ENCODE measurements around the gene SERPINH1.
"Not testable (repeated sequence)": the region's sequence is repeated elsewhere in the genome, so short reads cannot be mapped to it uniquely, and the experiment has no call there.

SERPINH1 gene

GRCh38 chr11:75574698-75575602, 12.9 kb downstream of the SERPINH1 start:
- no peak for DNase-seq (ENCODE audit: low spot score)

DNA sequence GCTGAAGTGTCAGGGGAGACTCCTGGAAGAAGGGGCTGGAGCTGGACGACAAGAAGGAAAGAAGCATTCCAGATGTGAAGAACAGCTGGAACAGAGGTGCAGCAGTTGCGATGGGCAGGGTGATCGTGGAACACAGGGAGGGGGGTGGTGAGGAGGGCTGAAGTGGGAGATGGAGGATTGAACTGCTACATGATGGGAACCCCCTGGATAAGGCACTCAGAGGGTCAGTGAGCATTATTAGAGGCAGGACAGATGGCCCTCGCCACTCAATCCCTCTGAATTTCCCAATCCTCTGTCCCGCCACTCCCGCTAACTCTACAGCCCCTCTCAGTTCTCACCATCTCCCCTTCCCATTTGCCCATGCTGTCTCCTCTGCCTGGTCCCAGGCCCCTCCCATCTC, 14.0 kb downstream of the SERPINH1 start:
- no peak for DNase-seq (ENCODE audit: low spot score)

GRCh38 chr11:75576499-75576918, 14.5 kb downstream of the SERPINH1 start:
- DNase-seq (ENCODE audit: low spot score): peak; percentile 96

GRCh38 chr11:75577207-75577606, 15.2 kb downstream of the SERPINH1 start:
- peak; percentile 65 for DNase-seq (ENCODE audit: low spot score)

DNA sequence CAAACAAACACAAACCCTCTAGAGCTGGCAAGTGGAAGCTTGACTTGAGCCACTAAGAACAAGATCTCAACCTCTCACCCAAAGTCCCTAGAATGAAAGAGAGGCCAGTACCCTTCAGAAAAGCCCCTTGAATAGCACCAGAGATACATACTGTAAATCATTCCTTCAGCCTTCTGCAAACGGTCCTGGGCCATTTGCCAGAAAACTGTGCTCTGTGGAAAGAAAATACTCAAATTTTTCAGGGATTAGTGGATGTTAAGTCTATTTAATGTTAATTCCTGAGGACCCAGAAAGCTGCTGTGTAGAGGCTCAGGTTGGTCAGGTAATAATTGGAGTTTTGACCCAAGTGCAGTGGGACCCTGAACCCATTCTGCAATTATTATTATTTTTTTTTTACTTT, 16.9 kb downstream of the SERPINH1 start:
- peak; percentile 20 for DNase-seq (ENCODE audit: low spot score)

DNA sequence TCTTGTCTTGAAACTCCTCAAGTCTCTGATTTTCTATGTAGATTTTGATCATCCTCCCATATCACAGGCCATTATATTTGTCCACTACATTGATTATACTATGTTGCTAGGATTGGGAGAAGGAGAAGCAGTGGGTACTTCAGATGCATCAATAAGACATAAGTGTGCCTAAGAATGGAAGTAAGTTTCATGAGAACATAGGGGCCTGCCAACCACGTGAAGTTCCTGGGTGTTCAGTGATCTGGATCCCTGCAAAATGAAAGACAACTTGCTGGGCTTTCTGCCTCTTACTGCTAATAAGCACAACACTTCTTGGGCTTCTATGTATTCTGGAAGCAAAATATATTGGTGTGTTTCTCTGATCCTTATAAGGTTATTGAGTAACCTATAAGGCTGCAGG, 17.8 kb downstream of the SERPINH1 start:
- DNase-seq (ENCODE audit: low spot score): no peak

DNA sequence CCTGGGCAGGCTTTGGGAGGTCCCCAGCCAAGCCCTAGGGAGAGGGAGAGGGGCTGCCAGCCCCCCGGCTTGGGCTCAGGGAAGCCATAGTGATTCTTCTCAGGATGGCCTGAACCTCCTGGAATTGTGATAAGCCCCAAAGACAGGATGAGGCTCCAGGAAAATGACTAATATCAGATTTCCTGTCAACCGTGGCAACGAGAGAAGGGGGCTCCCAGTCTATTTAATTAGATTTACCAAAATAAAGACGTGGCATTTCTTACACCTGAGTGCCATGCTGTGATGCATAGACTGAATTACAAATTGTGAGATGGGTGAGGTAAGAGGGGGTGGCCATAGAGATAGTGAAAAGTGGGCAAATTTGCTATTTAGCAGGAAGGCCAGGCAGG, 20.4 kb downstream of the SERPINH1 start:
- no peak for DNase-seq (ENCODE audit: low spot score)

DNA sequence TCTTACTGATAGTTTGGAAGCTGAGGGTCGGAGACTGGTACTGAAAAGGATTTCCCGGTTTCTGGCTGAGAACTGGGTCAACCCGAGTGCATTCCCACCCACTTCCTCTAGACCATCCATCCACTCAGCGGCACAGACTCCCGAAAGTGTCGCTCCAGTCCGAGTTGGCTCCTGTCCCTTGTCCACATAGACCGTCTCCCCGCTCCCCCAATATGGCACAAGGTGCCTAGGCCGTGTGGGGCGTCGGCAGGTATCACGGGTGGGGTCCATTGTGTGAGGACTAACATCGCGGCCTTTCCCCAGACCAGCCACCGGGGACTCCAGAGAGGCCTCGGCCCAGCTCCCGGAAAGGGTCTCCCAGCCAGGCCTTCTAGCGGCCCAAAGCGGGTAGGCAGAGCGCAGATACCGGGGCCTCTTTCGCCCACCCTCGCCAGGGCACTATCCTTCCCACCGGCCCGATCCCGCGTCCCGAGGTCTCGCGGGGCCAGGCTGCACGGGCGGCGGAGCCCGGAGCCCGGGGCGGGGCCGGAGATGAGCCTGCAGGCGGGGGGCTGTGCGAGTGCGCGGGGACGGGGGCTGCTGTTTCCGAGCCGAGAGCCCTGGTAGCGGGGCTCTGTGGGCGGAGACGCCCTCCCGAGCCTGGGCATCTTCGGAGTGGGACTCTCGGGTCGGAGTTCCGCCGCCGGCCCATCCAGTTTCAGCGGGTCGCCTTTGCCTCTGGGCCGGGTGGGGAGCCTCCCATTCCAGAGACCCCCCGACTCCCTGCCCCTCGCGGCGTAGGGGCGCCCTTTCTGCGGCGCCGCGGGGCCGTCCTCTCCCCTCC, 21.1 kb downstream of the SERPINH1 start:
- DNase-seq (ENCODE audit: low spot score): peak; percentile 67

- peak; percentile 50 for DNase-seq (ENCODE audit: low spot score)
These were observed 21.9 kb downstream of the SERPINH1 start for GRCh38 chr11:75583718-75584658.

- not testable (repeated sequence) for DNase-seq (ENCODE audit: low spot score)
These were observed 22.7 kb downstream of the SERPINH1 start for GRCh38 chr11:75584659-75585292.

DNA sequence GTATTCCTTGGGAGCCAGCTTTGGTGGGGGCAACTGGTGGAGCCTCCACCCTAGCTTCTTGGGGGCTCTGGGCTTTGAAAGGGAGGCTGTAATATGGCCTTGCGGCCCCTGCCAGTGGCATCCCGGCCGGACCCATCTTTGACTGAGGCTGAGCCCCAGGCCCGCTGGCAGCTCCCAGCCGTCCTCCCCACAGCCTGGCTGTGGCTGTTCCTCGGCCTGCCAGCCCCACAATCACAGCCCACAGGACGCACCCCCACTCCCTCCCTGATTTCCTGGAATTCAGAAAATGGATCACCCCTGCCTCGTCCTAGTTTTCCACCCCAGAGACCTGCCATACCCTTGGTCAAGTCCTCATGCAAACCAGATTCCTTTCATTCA, 23.2 kb downstream of the SERPINH1 start:
- DNase-seq (ENCODE audit: low spot score): no peak

DNA sequence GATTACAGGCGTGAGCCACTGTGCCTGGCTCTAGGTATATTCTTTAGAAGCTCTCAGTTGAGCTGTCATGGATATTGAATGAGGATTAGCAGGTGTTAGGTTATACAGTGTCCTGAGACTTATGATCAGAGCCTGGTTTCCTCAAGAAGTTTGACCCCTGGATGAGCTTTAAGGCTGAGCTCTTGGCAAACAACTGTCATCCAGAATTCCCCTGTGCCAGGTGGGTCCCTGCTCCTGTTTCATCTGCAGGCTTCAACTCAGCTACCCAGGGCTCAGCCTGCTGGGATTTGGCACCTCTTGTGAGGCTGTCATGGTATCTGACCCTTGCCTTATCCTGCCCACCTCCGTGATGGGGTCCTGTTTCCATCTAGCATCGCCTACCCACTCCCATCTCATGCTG, 24.3 kb downstream of the SERPINH1 start:
- DNase-seq (ENCODE audit: low spot score): no peak

GRCh38 chr11:75588051-75588481, 26.0 kb downstream of the SERPINH1 start:
- no peak for DNase-seq (ENCODE audit: low spot score)

- no peak for DNase-seq (ENCODE audit: low spot score)
These were observed 27.0 kb downstream of the SERPINH1 start for GRCh38 chr11:75589051-75589450.

DNA sequence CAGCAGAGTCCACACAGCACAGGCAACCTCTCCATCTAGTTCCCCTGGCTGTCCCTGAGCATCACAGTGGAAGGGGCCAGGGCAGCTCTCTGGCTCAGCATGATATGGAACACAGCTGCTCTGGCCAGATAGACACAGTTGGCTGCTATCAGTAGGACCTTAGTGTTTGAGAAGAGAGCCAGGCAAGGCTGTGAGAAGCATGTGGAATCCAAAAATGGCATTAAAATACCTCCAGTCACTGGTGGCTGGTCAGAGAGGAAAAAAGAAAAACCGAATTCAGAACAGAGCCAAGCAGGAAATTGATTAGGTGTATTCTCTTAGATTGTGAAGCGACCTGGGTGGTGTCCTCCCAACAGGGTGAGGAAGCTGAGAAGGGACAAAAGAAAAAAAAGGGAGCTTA, 27.9 kb downstream of the SERPINH1 start:
- no peak for DNase-seq (ENCODE audit: low spot score)

DNA sequence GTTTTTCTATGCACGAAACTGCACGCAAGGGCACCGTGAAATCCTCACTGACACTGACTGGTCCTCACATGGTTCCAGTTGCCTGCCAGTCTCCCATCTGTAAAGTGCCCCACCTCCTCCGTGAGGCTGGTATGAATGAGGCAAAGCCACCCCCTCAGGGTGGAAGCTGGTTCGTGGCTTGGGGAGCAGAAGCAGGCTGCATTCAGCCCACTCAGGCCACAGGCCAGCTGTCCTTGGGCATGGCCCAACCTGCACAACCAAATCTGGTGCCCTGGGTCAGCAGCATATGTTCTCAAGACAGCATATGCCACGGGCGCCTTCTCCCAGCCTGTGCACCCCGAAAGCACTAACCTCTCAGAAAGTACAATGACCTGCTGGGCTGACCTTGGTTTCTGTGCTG, 29.3 kb downstream of the SERPINH1 start:
- DNase-seq (ENCODE audit: low spot score): no peak

GRCh38 chr11:75591966-75592365, 29.9 kb downstream of the SERPINH1 start:
- no peak for DNase-seq (ENCODE audit: low spot score)

- no peak for DNase-seq (ENCODE audit: low spot score)
These were observed 30.7 kb downstream of the SERPINH1 start for GRCh38 chr11:75592715-75593114.

GRCh38 chr11:75593286-75593915, 31.3 kb downstream of the SERPINH1 start:
- no peak for DNase-seq (ENCODE audit: low spot score)

DNA sequence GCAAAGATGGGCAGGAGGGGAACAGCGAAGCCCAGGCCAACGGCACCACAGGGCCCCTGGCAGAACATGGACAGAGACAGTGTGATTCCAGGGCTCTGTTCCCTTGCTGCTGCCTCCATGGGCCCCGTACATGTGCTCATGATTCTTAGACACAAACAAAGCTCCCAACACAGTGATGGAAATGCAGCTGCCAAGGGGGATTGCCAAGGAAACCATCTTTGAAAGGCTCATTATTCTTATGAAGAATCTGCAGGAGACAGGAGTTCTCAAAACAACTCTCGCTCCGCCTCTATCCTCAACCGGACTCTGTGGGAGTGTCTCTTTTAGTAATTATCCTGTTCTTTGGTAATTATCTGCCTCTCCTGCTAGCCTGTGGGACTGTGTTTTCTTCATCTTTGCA, 32.2 kb downstream of the SERPINH1 start:
- no peak for DNase-seq (ENCODE audit: low spot score)

GRCh38 chr11:75595429-75595828, 33.4 kb downstream of the SERPINH1 start:
- no peak for DNase-seq (ENCODE audit: low spot score)

Measured in kidney tubule cell (primary cell).